ENCODE data around the gene MYB.
"Not testable (repeated sequence)": the region's sequence is repeated elsewhere in the genome, so short reads cannot be mapped to it uniquely, and the experiment has no call there.

MYB gene

DNA sequence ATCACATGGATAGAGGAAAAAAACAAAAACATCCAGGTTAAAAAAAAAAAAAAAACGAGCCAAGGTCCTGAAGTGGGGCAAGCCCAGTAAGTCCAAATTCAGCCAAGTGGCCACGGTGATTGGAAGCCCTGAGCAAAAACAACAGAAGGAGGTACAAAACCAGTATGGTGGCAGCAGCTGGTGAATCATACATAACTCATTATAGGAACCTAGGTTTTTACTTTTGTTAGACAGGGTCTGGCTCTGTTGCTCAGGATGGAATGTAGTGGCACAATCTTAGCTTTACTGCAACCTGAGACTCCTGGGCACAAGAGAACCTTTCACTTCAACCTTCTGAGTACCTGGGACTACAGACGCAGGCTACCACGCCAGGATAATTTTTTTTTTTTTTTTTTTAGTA is 22.7 kb upstream of the MYB start:
- TF ChIP-seq CTCF (IDR thresholded peaks at IDR 0.05; ENCODE audit: insufficient read depth, low read depth, low read length, missing control alignments): no peak
- no peak for DNase-seq (ENCODE audit: low read depth)
- H3K4me3 ChIP-seq (ENCODE audit: low read depth, low read length): no peak overlapping the region

DNA sequence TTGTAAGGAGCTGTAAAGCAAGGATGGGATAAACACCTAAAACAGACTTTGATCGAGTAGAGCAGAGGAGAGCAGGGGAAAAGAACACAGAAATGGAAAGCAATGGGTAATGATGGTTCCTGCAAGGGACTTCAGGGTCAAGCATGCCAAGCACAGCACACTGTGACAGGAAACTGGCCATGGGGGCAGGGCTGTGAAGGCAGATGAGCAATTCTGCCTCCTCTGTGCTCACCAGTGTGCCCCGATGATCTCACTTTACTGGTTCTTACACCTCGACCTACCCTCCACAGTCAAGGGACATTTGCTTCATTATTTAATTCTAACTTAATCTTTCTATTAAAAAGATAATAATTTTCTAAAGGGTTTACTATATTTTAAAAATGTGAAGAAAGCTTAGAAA is 21.6 kb upstream of the MYB start:
- no peak for TF ChIP-seq CTCF (IDR thresholded peaks at IDR 0.05; ENCODE audit: insufficient read depth, low read depth, low read length, missing control alignments)
- H3K4me3 ChIP-seq (ENCODE audit: low read depth, low read length): no peak overlapping the region
- DNase-seq (ENCODE audit: low read depth): peak; percentile 63

- H3K4me3 ChIP-seq (ENCODE audit: low read depth, low read length): peak overlapping the region; percentile 50
- TF ChIP-seq CTCF (IDR thresholded peaks at IDR 0.05; ENCODE audit: insufficient read depth, low read depth, low read length, missing control alignments): no peak
- peak; percentile 67 for DNase-seq (ENCODE audit: low read depth)
Measured at GRCh38 chr6:135161411-135162395, 19.4 kb upstream of the MYB start.

DNA sequence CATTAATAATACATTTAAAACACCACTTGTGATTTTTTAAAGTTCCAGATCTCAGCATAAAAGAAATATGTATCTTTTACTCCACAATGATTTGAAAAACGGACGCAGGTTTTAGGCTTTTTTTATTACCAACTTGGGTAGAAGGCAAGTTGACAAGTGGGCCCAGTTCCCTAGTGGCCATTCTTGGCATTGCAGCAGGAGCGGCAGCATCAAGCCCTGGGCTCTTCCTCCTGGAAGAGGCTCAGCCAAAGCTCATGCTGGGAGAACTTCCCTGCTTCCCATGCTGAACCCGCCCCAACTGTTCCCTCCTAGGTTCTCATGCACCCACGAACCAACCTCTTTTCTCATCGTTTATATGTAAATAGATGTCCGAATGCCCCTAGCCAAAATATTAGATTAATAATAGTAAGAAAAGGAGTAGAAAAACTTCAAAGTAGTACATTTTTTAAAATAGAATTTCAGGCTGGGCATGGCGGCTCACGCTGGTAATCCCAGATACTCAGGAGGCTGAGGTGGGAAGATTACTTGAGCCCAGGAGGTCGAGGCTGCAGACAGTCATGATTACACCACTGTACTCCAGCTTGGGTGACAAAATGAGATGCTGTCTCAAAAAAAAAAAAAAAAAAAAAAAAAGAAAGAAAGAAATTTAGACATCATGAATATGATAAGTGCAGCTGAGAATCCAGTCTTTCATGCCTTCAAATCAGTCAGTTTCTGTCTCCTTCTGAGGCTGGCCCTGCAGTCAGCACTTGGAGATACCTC is 18.2 kb upstream of the MYB start:
- TF ChIP-seq CTCF (IDR thresholded peaks at IDR 0.05; ENCODE audit: insufficient read depth, low read depth, low read length, missing control alignments): peak; percentile 89
- H3K4me3 ChIP-seq (ENCODE audit: low read depth, low read length): peak overlapping the region; percentile 50
- DNase-seq (ENCODE audit: low read depth): peak; percentile 87

DNA sequence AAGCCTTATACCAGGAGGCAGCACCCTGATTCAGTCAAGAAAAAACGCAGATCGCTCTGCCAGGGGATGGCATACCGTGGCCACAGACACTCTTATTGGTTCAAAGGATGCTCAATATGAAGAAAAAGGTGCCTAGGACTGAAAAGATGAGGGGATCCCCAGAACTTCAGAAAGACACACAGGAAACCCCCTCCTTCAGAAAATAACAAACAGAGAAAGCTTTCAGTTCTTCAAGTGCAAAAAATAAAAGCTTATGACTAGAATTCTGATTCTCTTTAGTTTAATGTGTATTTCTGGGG is 17.7 kb upstream of the MYB start:
- DNase-seq (ENCODE audit: low read depth): peak; percentile 88
- peak overlapping the region; percentile 50 for H3K4me3 ChIP-seq (ENCODE audit: low read depth, low read length)
- TF ChIP-seq CTCF (IDR thresholded peaks at IDR 0.05; ENCODE audit: insufficient read depth, low read depth, low read length, missing control alignments): no peak

DNA sequence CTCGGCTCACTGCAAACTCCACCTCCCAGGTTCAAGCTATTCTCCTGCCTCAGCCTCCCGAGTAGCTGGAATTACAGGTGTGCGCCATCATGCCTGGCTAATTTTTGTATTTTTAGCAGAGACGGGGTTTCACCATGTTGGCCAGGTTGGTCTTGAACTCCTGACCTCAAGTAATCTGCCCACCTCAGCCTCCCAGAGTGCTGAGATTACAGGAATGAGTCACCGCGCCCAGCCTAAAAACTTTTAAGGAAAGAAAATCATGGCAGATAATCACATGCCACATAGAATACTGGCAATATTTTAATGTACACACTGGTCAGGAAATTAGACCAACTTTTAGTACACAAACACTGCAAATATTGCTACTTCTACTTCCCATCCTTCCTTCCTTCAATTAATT is 16.7 kb upstream of the MYB start:
- H3K4me3 ChIP-seq (ENCODE audit: low read depth, low read length); DNase-seq (ENCODE audit: low read depth): not testable (repeated sequence)

GRCh38 chr6:135165031-135165430 is 16.1 kb upstream of the MYB start:
- TF ChIP-seq CTCF (IDR thresholded peaks at IDR 0.05; ENCODE audit: insufficient read depth, low read depth, low read length, missing control alignments): no peak
- peak; percentile 24 for DNase-seq (ENCODE audit: low read depth)
- H3K4me3 ChIP-seq (ENCODE audit: low read depth, low read length): no peak overlapping the region
